Type B pancreatic cell (in vitro differentiated cells): ENCODE data around the gene MYO1E. TPM values are rescaled to one million over a fixed set of nuclear protein-coding genes. Genes with fewer than 3 reads are reported as not detected.
"Not testable (repeated sequence)": the region's sequence is repeated elsewhere in the genome, so short reads cannot be mapped to it uniquely, and the experiment has no call there.

Source experiments
- DNase-seq: peaks from one replicate; pipeline ENCODE4 v3.0.0; 2021; ENCODE audit warnings: mixed read lengths; ENCODE audit not compliant: unreplicated experiment; ENCODE audit errors: extremely low spot score
- H3K27ac Mint-ChIP-seq: 2 replicates; pipeline ENCODE4 v1.8.0; 2021; ENCODE audit warnings: mild to moderate bottlenecking, mixed read lengths
- H3K27me3 Mint-ChIP-seq: 2 replicates; pipeline ENCODE4 v1.8.0; 2021; ENCODE audit warnings: mixed read lengths
- H3K36me3 Mint-ChIP-seq: 2 replicates; pipeline ENCODE4 v1.8.0; 2021; ENCODE audit warnings: mixed read lengths
- H3K4me1 Mint-ChIP-seq: one replicate; pipeline ENCODE4 v1.8.0; 2021; ENCODE audit warnings: mixed read lengths; ENCODE audit not compliant: unreplicated experiment
- H3K4me3 Mint-ChIP-seq: 2 replicates; pipeline ENCODE4 v1.8.0; 2021; ENCODE audit warnings: mild to moderate bottlenecking, mixed read lengths
- H3K9me3 Mint-ChIP-seq: 2 replicates; pipeline ENCODE4 v1.8.0; 2021; ENCODE audit warnings: mixed read lengths
- CTCF ChIP-seq: fragments of 200-600 bp; sonication (generic); conservative IDR thresholded peaks from 2 replicates; pipeline ENCODE4 v1.5.0; 2021; ENCODE audit warnings: antibody characterized with exemption, mild to moderate bottlenecking
- total RNA-seq: library from RNA; stranded (reverse); gene quantifications from 2 replicates; pipeline ENCODE4 v1.2.1, GENCODE V29; 2021; ENCODE audit warnings: low replicate concordance

MYO1E gene
- total RNA-seq, 1 donor from 2014 or later, result 55.6 TPM

GRCh38 chr15:59401824-59402569 is 29.3 kb upstream of the MYO1E start:
- Mint-ChIP-seq H3K9me3 (no peaks in the 10 kb centered on the region), H3K36me3 (no peaks in the 10 kb centered on the region), H3K4me3 (no peak overlapping the region), H3K27ac (no peak overlapping the region), H3K27me3 (peaks cover 11% of the 10 kb centered on the region), H3K4me1 (peaks cover 5% of the 10 kb centered on the region)
- no peak for TF ChIP-seq CTCF
- DNase-seq, result no peak

GRCh38 chr15:59401051-59401823 is 28.6 kb upstream of the MYO1E start:
- not testable (repeated sequence) for H3K4me1 Mint-ChIP-seq, H3K4me3 Mint-ChIP-seq
- H3K27me3 Mint-ChIP-seq, result peaks cover 15% of the 10 kb centered on the region

GRCh38 chr15:59400103-59400813 is 27.6 kb upstream of the MYO1E start:
- DNase-seq, result no peak
- peaks cover 5% of the 10 kb centered on the region for H3K4me1 Mint-ChIP-seq
- no peak for TF ChIP-seq CTCF
- H3K36me3 Mint-ChIP-seq, result no peaks in the 10 kb centered on the region
- H3K27me3 Mint-ChIP-seq, result peaks cover 18% of the 10 kb centered on the region
- H3K4me3 Mint-ChIP-seq, result no peak overlapping the region
- no peak overlapping the region for H3K27ac Mint-ChIP-seq
- no peaks in the 10 kb centered on the region for H3K9me3 Mint-ChIP-seq

More at GRCh38 chr15:59401051-59401823, 28.6 kb upstream of the MYO1E start:
- not testable (repeated sequence) for H3K9me3 Mint-ChIP-seq, H3K36me3 Mint-ChIP-seq, DNase-seq, H3K27ac Mint-ChIP-seq

GRCh38 chr15:59399465-59400102 is 26.9 kb upstream of the MYO1E start:
- no peak overlapping the region for H3K27ac Mint-ChIP-seq
- no peak for DNase-seq
- H3K4me3 Mint-ChIP-seq, result no peak overlapping the region
- H3K27me3 Mint-ChIP-seq, result peaks cover 18% of the 10 kb centered on the region
- no peak for TF ChIP-seq CTCF
- peaks cover 5% of the 10 kb centered on the region for H3K4me1 Mint-ChIP-seq
- H3K36me3 Mint-ChIP-seq, result no peaks in the 10 kb centered on the region
- H3K9me3 Mint-ChIP-seq, result no peaks in the 10 kb centered on the region

- no peak for DNase-seq
- TF ChIP-seq CTCF, result no peak
- Mint-ChIP-seq H3K4me3 (no peak overlapping the region), H3K4me1 (peaks cover 5% of the 10 kb centered on the region), H3K27ac (no peak overlapping the region), H3K9me3 (no peaks in the 10 kb centered on the region), H3K27me3 (peaks cover 18% of the 10 kb centered on the region), H3K36me3 (no peaks in the 10 kb centered on the region)
These were observed 25.5 kb upstream of the MYO1E start for GRCh38 chr15:59398220-59398619.
